Stomach (tissue), 4 donors: ENCODE measurements around the gene OR11L1.

ENCODE experiments used
- POLR2AphosphoS5 ChIP-seq, 3 donors: sonication (generic); formaldehyde crosslinking; IDR thresholded peaks; one replicate each; pipeline ENCODE4 v1.6.1; 2016; ENCODE audit warnings: antibody characterized with exemption in 3 of 3
- TF ChIP-seq, protein P1 (sequence below), 7 experiments: fragments of 450-650 bp in 4 of 7; fragments of 200-600 bp in 3 of 7; sonication (generic) in 3 of 7; IDR thresholded peaks; one replicate each; pipeline ENCODE4 v1.5.1; 2016 to 2019; ENCODE audit warnings: antibody characterized with exemption in 7 of 7, control low read depth in 2 of 7, mild to moderate bottlenecking in 1 of 7

- TF ChIP-seq POLR2AphosphoS5 (IDR thresholded peaks at IDR 0.05) = no peak
- TF ChIP-seq, protein P1, sequence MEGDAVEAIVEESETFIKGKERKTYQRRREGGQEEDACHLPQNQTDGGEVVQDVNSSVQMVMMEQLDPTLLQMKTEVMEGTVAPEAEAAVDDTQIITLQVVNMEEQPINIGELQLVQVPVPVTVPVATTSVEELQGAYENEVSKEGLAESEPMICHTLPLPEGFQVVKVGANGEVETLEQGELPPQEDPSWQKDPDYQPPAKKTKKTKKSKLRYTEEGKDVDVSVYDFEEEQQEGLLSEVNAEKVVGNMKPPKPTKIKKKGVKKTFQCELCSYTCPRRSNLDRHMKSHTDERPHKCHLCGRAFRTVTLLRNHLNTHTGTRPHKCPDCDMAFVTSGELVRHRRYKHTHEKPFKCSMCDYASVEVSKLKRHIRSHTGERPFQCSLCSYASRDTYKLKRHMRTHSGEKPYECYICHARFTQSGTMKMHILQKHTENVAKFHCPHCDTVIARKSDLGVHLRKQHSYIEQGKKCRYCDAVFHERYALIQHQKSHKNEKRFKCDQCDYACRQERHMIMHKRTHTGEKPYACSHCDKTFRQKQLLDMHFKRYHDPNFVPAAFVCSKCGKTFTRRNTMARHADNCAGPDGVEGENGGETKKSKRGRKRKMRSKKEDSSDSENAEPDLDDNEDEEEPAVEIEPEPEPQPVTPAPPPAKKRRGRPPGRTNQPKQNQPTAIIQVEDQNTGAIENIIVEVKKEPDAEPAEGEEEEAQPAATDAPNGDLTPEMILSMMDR (IDR thresholded peaks at IDR 0.05) = no peak
These were observed 4.0 kb upstream of the OR11L1 start for GRCh38 chr1:247845693-247846017.
